HK-2 (cell line): Measurements from ENCODE around the gene TNFRSF6B.

Experiments used
- DNase-seq: peaks from one replicate; pipeline ENCODE4 v3.0.0-alpha.2; 2018; ENCODE audit not compliant: unreplicated experiment

The TNFRSF6B gene

DNA sequence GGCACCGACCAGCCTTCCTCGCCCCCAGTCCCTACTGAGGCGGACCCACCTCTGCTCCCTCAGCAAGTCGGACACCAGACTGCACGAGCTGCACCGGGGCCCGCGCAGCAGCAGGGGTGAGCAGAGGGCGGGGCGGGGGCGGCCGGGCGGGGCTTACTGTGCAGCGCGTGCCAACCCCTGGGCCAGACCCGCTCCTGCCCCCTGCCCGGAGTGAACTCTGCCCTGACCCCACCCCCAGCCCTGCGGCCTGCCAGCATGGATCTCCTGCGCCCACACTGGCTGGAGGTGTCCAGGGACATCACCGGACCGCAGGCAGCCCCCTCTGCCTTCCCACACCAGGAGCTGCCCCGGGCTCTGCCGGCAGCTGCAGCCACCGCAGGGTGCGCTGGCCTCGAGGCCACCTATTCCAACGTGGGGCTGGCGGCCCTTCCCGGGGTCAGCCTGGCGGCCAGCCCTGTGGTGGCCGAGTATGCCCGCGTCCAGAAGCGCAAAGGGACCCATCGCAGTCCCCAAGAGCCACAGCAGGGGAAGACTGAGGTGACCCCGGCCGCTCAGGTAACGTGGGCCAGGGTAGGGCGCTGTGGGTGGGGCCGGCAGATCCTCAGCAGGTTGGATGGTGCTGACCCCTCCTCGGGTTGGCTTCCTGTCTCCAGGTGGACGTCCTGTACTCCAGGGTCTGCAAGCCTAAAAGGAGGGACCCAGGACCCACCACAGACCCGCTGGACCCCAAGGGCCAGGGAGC is 41.7 kb downstream of the TNFRSF6B start:
- DNase-seq, result no peak

DNA sequence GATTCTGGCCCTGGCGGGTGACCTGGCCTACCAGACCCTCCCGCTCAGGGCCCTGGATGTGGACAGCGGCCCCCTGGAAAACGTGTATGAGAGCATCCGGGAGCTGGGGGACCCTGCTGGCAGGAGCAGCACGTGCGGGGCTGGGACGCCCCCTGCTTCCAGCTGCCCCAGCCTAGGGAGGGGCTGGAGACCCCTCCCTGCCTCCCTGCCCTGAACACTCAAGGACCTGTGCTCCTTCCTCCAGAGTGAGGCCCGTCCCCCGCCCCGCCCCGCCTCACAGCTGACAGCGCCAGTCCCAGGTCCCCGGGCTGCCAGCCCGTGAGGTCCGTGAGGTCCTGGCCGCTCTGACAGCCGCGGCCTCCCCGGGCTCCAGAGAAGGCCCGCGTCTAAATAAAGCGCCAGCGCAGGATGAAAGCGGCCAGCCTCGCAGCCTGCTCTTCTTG is 42.3 kb downstream of the TNFRSF6B start:
- DNase-seq, result no peak

DNA sequence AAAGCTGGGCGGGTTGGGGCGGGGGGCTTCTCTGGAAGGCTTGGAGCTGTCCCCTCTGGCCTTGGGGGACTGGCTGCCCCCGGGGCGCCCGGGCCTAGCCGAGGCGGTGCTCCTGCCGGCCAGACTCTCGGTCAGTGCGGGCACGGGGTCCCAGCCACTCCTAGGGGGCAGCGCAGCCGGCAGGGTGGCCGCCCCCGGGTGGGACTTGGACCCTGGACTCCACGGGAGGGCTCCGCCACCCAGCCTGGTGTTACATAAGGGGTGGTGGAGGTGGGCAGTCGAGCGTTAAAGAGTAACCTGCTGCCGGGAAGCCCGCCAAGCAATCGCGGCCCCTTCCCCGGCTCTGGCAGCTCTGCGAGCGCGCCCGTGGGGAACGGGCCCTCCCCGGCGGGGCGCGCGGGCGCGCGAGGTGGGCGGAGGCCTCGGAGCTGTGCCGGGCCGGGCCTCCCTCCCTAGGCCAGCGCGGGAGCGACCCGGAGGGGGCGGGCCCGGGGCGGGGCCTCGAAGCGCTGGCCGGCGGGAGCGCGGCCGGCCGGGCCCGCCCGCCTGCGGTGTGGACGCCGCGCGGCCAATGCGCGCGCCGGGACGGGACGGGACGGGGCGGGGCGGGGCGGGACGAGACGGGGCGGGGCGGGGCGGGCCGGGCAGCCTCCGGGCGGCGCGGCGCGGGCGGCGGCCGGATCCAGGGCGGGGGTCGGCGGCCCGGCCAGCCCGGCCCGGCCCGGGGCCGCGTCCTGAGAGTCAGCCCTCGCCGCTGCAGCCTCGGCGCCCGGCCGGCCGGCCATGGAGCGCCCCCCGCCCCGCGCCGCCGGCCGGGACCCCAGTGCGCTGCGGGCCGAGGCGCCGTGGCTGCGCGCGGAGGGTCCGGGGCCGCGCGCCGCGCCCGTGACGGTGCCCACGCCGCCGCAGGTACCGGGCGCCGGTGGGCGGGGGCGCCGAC is 42.9 kb downstream of the TNFRSF6B start, which contains the start of gene SLC2A4RG:
TSS of gene SLC2A4RG (plus strand) at position 647 of the 940 bp plus-strand sequence. CDS start at position 784, 137 bp downstream.
- peak; percentile 75 for DNase-seq

DNA sequence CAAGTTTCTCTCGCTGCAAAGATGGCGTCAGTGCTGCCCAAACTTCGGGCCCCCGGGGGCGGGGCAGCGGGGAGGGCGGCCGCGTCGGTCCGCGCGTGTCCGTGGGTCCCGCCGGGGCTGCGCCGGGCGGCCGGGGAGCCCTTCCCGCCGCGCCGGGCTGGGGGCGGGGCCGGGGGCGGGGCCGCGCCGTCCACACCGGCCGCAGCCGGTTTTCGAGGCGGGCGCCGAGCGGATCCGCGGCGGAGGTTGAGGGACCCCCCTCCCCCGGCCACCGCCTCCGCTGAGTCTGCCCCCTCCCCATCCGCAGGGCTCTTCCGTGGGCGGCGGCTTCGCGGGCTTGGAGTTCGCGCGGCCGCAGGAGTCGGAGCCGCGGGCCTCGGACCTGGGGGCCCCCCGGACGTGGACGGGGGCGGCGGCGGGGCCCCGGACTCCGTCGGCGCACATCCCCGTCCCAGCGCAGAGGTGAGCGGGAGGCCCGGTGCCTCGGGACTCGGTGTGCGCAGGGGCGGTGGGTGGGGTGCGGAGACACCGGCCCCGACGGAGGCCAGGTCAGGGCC is 43.7 kb downstream of the TNFRSF6B start:
- no peak for DNase-seq

DNA sequence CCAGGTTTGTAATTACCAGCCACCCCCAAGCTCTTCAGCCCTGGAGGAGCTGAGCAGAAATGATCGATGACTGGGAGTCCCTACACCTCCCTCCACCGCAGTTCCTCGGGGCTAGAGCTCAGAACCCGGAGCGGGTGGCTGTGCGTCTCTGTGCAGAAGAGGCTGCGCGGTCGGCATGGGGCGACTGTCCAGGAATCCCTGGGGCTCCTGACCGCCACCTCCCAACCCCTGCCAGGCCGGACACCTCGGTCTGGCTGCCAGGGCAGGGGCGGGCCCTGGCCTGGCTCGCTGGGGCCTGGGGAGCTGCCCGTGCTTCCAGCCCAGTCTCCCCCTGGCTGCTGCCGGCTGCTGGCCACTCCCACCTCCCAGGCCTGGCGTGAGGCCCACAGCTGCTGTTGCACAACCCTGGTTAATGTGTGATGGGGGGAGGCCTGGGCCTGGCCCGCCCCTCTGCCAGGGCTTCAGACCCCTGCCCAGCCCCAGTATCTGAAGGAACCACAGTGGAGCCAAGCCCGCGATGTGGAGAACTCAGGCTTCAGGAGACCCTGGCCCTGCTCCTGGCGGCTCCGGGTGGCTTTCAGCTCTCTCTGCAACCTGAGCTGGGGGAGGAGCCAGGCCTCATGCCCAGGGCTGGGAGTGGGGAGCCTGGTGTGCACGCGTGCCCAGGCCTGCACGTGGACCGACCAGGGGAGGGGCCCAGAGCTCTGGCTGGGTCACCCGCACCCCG is 44.3 kb downstream of the TNFRSF6B start:
- peak; percentile 96 for DNase-seq

DNA sequence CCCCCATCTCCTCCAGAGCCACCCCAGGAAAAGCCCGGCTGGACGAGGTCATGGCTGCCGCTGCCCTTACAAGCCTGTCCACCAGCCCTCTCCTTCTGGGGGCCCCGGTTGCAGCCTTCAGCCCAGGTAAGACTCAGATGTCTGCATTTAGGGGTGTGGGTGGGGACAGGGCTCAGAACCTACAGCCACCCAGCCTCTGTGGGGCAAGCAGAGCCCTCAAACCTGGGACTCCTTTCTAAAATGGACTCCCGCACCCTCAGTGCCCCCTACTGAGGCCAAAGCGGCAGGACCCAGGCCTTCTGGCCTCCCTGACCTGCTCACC is 44.9 kb downstream of the TNFRSF6B start:
- DNase-seq, result no peak

DNA sequence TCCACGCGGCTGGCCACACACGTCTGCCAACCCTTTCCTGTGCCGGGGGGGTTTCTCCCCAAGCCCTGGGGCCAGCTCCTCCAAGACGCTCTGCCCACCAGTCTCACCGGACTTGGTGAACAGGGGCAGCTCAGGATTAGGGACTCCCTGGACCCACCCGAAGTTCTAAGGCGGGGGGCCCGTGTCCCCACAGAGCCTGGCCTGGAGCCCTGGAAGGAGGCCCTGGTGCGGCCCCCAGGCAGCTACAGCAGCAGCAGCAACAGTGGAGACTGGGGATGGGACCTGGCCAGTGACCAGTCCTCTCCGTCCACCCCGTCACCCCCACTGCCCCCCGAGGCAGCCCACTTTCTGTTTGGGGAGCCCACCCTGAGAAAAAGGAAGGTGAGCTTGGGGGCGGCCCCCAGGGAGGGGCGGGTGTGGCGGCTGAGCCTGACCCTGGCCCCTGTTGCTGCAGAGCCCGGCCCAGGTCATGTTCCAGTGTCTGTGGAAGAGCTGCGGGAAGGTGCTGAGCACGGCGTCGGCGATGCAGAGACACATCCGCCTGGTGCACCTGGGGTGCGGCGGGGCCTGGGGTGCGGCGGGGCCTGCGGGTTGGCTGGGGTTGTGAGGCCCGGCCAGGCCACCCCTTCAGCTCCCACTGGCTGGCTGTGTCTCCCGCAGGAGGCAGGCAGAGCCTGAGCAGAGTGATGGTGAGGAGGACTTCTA is 45.4 kb downstream of the TNFRSF6B start:
- DNase-seq, result no peak

DNA sequence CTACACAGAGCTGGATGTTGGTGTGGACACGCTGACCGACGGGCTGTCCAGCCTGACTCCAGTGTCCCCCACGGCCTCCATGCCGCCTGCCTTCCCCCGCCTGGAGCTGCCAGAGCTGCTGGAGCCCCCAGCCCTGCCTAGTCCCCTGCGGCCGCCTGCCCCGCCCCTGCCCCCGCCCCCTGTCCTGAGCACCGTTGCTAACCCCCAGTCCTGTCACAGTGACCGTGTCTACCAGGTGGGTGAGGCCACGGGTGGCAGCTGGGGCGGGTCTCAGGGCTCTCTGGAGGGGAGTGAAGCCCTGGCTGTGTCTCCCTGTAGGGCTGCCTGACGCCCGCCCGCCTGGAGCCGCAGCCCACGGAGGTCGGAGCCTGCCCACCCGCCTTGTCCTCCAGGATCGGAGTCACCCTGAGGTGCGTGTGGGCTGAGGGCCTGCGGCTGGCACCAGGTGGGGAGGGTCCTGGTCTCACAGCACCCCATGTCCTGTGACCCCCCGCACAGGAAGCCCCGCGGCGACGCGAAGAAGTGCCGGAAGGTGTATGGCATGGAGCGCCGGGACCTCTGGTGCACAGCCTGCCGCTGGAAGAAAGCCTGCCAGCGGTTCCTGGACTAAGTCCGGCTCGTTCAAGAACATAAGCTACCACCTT is 46.1 kb downstream of the TNFRSF6B start:
- no peak for DNase-seq

DNA sequence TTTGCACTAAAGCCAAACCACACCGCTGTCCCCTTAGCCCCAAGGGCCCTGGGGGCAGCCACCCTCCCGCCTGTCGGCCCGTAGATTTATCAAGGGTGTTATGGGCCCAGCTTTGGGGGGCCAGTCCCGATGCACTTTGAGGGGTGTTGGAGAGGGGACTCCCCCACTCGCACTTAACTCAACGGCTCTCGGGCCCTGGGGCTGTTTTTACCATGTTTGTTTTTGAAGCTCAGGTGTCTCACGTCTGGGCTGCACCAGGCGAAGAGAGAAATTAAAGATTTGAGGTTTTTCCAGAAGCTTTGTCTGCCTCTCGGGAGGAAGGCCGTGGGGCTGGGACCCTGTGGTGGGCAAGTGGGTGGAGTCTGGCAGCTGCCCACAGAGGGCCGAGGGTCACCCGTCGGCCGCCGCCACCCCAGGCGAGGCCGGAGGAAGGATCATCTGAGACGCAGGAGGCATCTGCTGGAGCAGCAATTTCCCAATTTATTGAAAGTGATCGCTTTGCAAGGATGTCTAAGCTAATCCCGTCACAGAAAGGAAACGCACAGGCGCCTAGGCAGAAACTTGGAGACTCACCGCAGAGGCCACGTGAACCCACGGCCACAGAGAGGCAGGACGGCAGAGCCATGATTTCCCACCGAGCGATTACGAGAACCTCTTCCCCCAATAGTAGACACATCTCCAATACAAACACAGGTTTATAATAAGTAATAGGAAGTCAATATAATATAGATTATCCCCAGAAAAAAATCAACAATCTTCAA is 46.9 kb downstream of the TNFRSF6B start:
- DNase-seq, result no peak

DNA sequence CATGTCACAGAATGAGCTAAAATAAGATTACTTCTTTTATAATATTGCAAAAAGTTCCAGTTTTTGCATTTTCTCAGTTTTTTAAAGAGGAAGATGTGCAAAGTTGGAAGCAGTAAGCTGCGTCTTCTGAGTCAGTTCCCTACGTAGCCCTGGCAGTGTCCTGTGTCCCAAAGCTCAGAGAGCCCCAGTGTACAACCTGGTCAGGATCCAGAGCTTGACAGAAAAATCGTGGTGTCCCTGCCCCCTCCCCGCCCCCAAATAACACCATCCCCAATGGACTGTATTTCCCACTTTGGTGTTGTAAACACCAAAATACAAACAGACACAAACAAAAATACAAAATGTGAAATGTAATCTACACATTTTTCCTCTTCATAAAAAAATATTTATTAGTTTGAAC is 47.7 kb downstream of the TNFRSF6B start:
- no peak for DNase-seq

DNA sequence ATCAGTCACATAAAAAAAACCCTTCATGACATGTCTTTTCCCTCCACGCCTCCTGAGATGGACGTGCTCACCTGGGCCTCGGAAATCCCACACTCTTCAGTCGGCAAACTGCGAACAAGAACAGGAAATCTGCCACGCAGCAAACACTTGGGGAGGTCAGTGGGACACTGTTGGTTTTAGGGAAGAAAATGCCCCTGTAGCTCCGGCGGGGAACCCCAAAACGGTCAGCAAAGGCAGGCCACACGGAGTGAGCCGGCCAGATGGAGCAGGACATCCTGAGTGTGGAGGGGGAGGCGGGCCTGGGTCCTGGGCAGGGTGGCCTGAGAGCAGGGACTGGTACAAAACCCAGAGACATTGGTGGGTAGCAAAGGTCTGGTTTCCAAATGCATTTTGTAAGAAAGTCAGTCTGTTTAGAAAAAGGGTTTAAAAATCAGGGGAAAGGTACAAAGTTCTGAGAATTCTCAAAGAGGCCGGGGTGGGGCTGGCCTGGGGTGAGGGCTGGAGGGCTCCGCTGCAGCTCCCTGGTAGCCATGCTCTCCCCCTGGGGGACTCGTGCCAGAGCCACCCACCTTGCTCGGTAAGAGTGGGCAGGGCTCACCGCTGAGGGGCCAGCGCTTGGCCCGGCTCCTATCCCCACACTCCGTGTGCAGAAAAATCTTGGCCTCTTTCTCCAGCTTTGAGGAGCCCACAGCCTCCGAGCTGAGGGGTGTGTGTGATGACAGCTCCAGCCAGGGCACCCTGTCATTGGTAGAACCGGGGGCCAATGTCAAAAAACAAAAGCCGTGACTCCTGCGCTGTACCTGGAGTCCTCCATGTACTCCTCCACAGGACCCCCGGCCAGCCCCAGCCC is 48.3 kb downstream of the TNFRSF6B start:
- DNase-seq, result no peak

DNA sequence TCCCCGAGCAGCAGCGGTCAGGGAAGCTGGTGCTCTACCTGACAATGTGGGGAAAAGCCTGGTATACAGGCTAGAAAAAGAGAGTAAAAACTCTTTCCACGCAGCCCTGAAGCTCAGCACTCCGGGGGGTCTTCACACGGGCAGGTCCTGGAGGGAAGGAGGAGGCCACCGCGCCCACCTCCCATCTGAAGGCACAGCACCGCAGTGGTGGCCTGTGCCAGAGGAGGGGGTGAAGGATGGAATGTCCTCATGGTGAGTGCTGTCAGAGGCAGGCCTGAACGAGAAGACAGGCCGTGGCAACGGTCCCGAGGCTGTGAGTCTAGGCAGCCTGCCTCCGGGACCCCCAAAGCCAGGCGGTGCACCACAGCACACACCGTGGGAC is 49.0 kb downstream of the TNFRSF6B start:
- DNase-seq, result no peak

DNA sequence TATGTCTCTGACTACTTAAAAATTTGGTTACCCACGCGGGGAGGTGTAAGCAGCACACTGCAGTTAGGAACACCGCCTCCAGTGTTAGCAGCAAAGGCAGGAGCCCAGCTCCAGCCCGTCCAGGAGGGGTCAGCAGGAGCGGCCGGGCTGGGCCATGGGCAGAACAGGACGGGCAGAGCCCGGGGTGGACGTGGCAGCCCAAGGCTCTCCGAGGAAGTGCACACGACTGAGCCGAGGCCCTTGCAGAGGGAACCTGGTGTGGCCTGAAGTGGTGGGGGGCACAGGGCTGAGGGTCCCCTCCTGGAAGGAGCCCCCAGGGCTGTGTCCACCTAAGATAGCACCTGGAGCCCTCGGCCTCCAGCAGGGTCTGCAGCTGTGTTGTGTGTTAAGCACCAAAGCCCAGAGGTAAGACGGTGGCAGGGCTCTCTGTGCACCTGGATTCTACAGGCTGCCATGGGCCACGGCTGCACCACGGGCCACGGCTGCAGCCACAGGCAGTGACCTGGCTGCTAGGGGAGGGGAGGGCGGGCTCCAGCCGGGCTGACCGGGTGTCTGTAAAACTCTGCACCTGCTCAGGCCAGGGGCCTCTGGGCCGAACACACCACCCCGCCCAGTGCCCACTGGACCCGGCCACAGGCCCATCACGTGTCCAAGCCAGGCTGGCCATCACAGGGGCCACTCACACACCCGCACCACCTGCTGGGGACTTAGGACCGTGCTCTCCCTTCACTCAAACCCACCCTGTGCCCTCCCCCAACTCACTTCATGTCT is 49.7 kb downstream of the TNFRSF6B start:
- DNase-seq, result no peak

DNA sequence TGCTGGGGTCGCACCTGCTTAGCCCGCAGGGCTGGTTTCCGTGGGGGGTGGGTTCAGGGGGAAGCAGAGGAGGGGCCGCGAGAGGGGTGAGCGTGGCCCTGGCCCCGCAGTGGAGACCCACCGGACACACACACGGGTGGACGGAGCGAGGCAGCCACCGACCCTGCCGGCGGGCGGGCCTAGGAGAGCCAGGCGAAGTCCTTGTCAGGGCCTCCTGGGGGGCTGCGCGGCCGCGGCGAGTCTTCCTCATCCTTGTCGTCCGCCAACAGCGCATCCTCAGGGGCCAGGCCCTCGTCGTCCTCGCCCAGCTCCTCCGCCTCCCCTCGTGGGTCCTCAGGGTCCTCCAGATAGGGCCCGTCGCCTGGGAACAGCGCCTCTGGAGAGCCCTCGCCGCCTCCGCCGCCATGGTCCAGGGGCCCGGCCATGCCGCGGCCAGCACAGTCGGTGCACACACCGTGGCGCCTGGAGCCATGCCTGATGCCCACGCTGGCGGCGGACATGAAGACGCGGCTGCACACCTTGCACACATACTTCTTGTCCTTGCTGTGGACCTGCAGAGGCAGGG is 50.4 kb downstream of the TNFRSF6B start:
- DNase-seq, result no peak

DNA sequence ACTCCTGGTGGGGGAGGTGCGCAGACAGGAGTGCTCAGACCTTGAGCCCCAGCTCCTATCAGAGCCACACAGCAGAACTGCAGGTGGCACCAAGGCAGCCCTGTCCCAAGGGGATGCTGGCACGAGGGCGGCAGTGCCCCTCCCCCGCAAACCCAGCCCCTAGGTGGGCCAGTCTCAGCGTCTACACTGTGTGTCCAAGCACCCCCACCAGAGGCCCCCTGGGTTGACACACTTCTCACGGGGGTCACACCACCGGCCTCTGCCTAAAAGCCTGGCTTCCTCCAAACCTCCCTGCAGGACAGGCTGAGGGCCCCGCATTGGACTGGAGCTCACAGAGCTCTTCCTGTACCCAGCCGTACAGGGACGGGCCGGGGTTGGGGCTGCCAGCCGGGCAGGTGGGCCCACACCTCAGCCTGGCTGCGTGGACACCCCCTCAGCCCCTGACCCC is 51.2 kb downstream of the TNFRSF6B start:
- DNase-seq, result no peak
